K562 (cell line): ENCODE results near the gene NEU1. TPM values are rescaled to one million over a fixed set of nuclear protein-coding genes. Genes with fewer than 3 reads are reported as not detected.
A peak's percentile ranks its signal among the peaks of the same experiment; 100 is the strongest.

Experiments
- ARHGAP35 ChIP-seq: fragments of 450-650 bp; IDR thresholded peaks from 2 replicates; pipeline ENCODE4 v1.6.1; 2018; ENCODE audit not compliant: partially characterized antibody
- ARID3B ChIP-seq: fragments of 250-450 bp; sonication (Bioruptor Pico); IDR thresholded peaks from 2 replicates; pipeline ENCODE4 v1.4.0; 2020; ENCODE audit warnings: borderline replicate concordance
- CBX5 ChIP-seq: IDR thresholded peaks from 2 replicates; pipeline ENCODE4 v1.6.1; 2014; ENCODE audit warnings: low read depth, borderline replicate concordance
- CSDE1 ChIP-seq, 2 experiments: fragments of 450-650 bp; IDR thresholded peaks; 2 replicates each; pipeline ENCODE4 v1.6.1; 2016; ENCODE audit warnings: mild to moderate bottlenecking in 1 of 2
- FOXJ3 ChIP-seq: sonication (generic); formaldehyde crosslinking; IDR thresholded peaks from 2 replicates; pipeline ENCODE4 v1.4.0; 2020; ENCODE audit warnings: mild to moderate bottlenecking, missing genetic modification reagents
- FOXP4 ChIP-seq: sonication (generic); formaldehyde crosslinking; IDR thresholded peaks from 2 replicates; pipeline ENCODE4 v1.8.0; 2022; ENCODE audit warnings: mild to moderate bottlenecking, missing genetic modification reagents, borderline replicate concordance
- HDAC1 ChIP-seq, 2 experiments: fragments of 450-650 bp; IDR thresholded peaks; 2 replicates each; pipeline ENCODE4 v1.6.1; 2016 to 2017; ENCODE audit warnings: inconsistent platforms in 1 of 2, mild to moderate bottlenecking in 1 of 2, moderate library complexity in 1 of 2
- KDM1A ChIP-seq, 2 experiments: fragments of 450-650 bp; IDR thresholded peaks; 2 replicates each; pipeline ENCODE4 v1.6.1; 2016; ENCODE audit warnings: mild to moderate bottlenecking in 2 of 2
- KLF16 ChIP-seq: IDR thresholded peaks from 2 replicates; pipeline ENCODE4 v1.6.1; 2016; ENCODE audit warnings: antibody characterized with exemption
- MAFG ChIP-seq: fragments of 450-650 bp; conservative IDR thresholded peaks from 2 replicates; pipeline ENCODE4 v1.6.1; 2016; ENCODE audit warnings: missing genetic modification characterization, missing compliant biosample characterization
- MLLT1 ChIP-seq, 2 experiments: fragments of 450-650 bp; IDR thresholded peaks; 2 replicates each; pipeline ENCODE4 v1.6.1; 2016
- NFXL1 ChIP-seq: fragments of 450-650 bp; formaldehyde crosslinking; IDR thresholded peaks from 2 replicates; pipeline ENCODE4 v1.4.0; 2021; ENCODE audit warnings: mild to moderate bottlenecking
- POLR2AphosphoS2 ChIP-seq: IDR thresholded peaks from 2 replicates; pipeline ENCODE4 v1.6.1; 2012; ENCODE audit warnings: low read length, improper control_type of control experiment
- POLR2B ChIP-seq: fragments of 450-650 bp; IDR thresholded peaks from 2 replicates; pipeline ENCODE4 v1.6.1; 2018; ENCODE audit warnings: low read depth; ENCODE audit not compliant: partially characterized antibody
- RBFOX2 ChIP-seq: fragments of 200-400 bp; formaldehyde crosslinking; IDR thresholded peaks from 2 replicates; pipeline ENCODE4 v1.6.1; 2017; ENCODE audit warnings: low read depth, mild to moderate bottlenecking, low read length, moderate library complexity
- RBM25 ChIP-seq: fragments of 200-400 bp; formaldehyde crosslinking; IDR thresholded peaks from 2 replicates; pipeline ENCODE4 v1.6.1; 2018; ENCODE audit warnings: low read length, low read depth, moderate library complexity; ENCODE audit not compliant: severe bottlenecking
- STAT6 ChIP-seq: sonication (generic); formaldehyde crosslinking; IDR thresholded peaks from 2 replicates; pipeline ENCODE4 v1.8.1; 2023; ENCODE audit warnings: mild to moderate bottlenecking, missing genetic modification reagents
- TAF1 ChIP-seq: IDR thresholded peaks from 2 replicates; pipeline ENCODE4 v1.6.1; 2011; ENCODE audit warnings: mild to moderate bottlenecking, low read length, moderate library complexity; ENCODE audit not compliant: insufficient read depth, control insufficient read depth, severe bottlenecking; ENCODE audit errors: extremely low read depth
- ZBTB34 ChIP-seq: fragments of 250-450 bp; sonication (Bioruptor Pico); IDR thresholded peaks from 2 replicates; pipeline ENCODE4 v1.8.0; 2021; ENCODE audit warnings: mild to moderate bottlenecking, moderate library complexity
- ZKSCAN3 ChIP-seq: fragments of 250-450 bp; sonication (Bioruptor Pico); IDR thresholded peaks from 2 replicates; pipeline ENCODE4 v1.4.0; 2020
- ZNF324 ChIP-seq: fragments of 250-450 bp; sonication (Bioruptor Pico); IDR thresholded peaks from 2 replicates; pipeline ENCODE4 v1.4.0; 2020; ENCODE audit warnings: mild to moderate bottlenecking
- ZNF766 ChIP-seq: fragments of 200-800 bp; sonication (Bioruptor generic); conservative IDR thresholded peaks from 2 replicates; pipeline ENCODE4 v1.6.1; 2016; ENCODE audit warnings: missing genetic modification characterization, missing compliant biosample characterization
- polyA plus RNA-seq, 8 experiments: library from polyadenylated mRNA; depleted of rRNA in 4 of 8; stranded (reverse) in 5 of 8; unstranded in 3 of 8; fragments of >200 nt; fragmentation: Nextera tagmentation in 2 of 8; fragmentation: Illumina TruSeq in 1 of 8; extraction: Ambion mirVana in 2 of 8; extraction: Trizol in 1 of 8; gene quantifications; 2 replicates each; pipeline versions ENCODE4 v1.2.1 to v1.2.3, GENCODE V29; 2011 to 2014; ENCODE audit warnings: inconsistent platforms in 1 of 8, missing spikeins in 1 of 8
- total RNA-seq, 7 experiments: library from RNA; depleted of rRNA in 6 of 7; stranded (reverse); fragments of >200 nt in 6 of 7; fragmentation: Illumina TruSeq in 2 of 7; extraction: Trizol in 2 of 7; gene quantifications; 2 replicates each; pipeline versions ENCODE4 v1.2.1 to v1.2.3, GENCODE V29; 2011 to 2021; ENCODE audit warnings: low replicate concordance in 1 of 7

Gene NEU1
- total and polyA plus RNA-seq, 9 of the 15 experiments (the other 6 are each of a cell fraction or from before 2014, with no cell fraction given), result 14.8 to 67.8 (median 51.0) TPM

GRCh38 chr6:31903957-31904356 lies 41.3 kb upstream of the NEU1 start (continued):
- TF ChIP-seq TAF1 (no peak), ZBTB34 (CRISPR knock-in tag) (no peak), RBM25 (no peak), POLR2B (no peak), ZNF766 (CRISPR knock-in tag) (peak; percentile 76), CSDE1 (IDR thresholded peaks at IDR 0.05) (no peak), KLF16 (no peak), FOXP4 (CRISPR knock-in tag) (no peak), STAT6 (CRISPR knock-in tag) (no peak), CBX5 (no peak), ZNF324 (CRISPR knock-in tag) (no peak), ARHGAP35 (no peak), ZKSCAN3 (CRISPR knock-in tag) (no peak), HDAC1 (IDR thresholded peaks at IDR 0.05) (no peak), KDM1A (IDR thresholded peaks at IDR 0.05) (peak; percentile 90 to 93), FOXJ3 (CRISPR knock-in tag) (no peak), RBFOX2 (no peak), NFXL1 (CRISPR knock-in tag) (no peak), POLR2AphosphoS2 (no peak), MAFG (tag) (0 out of 2 replicates have a peak, but pooled peaks have one; percentile 8), MLLT1 (IDR thresholded peaks at IDR 0.05) (no peak), ARID3B (CRISPR knock-in tag) (no peak)
